Activated T-cell treated with anti-CD3 and anti-CD28 coated beads, Interleukin-2, amount 50 U/mL, for 1 hour (primary cell): Measurements from ENCODE around the gene SUPT3H.
A peak's percentile ranks its signal among the peaks of the same experiment; 100 is the strongest.
"Not testable (repeated sequence)": the region's sequence is repeated elsewhere in the genome, so short reads cannot be mapped to it uniquely, and the experiment has no call there.

Experiments
- DNase-seq: peaks from one replicate; pipeline ENCODE4 v3.0.0-alpha.2; 2020

The SUPT3H gene

DNA sequence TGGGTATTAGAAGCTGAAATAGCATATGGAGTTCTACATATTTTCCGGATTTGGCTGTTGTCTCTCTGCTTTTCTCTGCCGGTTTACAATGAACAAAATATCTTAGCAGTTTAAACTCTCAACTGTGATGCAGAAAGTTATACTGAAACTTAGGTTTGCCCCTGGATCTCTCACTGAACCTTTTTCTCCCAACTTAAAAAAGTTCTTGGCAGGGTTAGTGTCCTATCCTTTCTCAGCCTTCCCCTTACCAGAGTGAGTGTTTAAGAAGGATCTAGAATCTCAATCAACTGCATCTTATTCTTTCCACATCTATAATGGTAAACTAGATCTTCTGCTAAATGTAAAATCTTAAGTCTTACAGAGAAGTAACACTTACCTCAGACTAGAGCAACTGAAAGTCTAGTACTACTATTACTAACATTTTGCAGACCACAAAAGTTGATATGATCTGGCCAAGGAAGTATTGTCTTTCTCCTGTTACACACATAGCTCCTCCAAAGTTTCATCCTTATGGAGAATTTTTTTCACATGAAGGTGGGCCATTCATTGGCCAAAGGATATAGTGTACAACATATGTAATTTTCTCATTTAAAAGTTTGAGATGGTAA, 441.9 kb downstream of the SUPT3H start:
- DNase-seq, result no peak

DNA sequence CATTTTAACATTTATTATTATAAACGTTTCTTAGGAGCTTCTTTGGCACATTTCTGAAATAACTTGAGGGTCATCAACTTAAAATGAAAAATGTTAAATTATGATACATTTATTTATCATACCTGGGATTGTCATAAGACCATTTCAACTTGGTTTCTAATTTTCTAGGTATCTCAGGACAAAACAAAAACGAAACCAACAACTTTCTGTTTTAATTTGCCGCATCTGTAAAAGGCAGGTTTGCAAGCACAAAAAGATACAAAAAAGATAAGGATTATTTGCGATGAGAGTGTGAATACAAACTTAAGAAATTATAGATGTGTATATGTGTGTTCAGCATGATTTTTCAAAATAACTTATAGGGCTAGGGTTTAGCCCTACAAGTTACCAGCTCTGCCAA, 444.6 kb downstream of the SUPT3H start:
- DNase-seq, result no peak

DNA sequence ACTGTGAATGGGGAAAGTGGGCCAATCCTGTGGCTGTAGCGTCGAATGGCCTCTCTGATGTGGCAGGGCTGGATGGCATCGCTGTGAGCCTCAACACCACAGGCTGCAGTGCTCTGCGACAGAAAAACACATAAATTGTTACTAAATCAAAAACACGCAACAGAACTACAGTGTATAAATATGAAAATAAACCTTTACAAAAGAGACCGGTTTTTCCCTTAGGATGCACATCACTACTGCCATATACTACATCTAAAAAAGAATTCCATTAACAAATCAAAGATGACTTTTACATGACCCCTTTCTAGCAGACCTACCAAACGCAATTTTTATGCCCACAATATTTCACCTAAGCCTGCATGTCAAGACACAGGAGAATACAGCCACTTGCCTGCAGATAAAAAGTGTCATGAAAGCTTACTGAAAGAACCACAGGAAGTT, 445.1 kb downstream of the SUPT3H start:
- peak; percentile 49 for DNase-seq

DNA sequence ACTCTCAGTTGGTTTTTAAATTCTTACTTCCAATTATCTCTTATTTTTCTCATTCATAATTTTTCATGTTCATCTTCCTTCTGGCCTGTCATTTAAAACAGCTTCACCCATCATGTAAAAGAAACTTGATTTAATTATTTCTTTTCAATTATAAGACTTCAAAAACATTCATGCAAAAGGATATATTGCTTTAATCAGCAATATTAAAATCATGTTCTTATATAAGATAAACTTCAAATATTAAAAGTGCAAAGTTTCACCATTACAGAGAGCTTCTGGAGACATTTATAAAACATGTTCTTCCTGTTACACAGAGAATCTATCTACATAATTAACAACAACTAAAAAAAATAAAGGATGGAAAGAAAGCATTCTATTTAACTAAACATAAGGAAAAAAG, 446.3 kb downstream of the SUPT3H start:
- DNase-seq, result no peak

DNA sequence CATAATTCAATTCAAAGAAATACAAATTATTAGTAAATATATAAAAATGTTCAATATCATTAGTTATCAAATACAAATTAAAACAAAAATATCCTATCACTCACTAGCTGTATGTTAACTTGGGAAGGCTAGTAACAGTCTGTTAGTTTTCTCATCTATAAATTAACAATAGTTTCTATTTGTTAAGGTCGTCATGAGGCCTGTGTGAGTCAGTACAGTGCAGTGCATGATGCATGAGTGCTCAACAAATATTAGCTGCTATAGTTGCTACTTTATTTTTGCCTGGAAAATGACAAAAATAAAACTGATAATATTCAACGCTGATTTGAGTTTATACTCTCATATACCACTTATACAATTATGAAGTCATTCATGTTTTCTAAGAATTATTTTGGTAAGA, 451.2 kb downstream of the SUPT3H start:
- DNase-seq, result no peak

DNA sequence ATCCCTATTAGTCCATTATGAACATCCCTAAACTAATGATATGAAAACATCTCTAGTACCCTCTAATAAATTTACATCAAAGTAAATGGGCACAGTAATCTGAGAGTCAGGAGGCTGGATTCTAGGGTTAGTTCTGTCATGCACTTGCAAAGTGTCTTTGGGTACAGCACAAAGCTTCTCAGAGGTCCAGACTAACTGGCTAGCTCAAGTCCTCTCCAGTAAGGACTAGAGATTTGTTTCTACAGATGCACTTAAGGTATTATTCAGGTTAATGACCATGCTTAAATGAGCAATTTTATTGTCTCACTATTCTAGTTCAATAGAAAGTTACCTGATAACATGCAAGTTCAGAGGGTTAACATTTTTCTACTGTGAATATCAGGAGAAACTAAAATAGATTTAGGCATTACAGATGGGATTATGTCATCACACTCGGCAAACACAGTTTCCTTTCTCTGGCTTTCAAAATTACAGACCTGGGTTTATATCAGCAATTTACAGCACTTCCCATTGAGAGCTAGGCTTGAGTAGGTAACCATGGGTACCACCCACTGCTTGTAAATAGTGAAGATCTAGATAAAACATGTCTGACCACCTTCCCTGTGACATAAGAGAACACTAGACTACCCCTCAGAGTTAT, 452.5 kb downstream of the SUPT3H start:
- no peak for DNase-seq

DNA sequence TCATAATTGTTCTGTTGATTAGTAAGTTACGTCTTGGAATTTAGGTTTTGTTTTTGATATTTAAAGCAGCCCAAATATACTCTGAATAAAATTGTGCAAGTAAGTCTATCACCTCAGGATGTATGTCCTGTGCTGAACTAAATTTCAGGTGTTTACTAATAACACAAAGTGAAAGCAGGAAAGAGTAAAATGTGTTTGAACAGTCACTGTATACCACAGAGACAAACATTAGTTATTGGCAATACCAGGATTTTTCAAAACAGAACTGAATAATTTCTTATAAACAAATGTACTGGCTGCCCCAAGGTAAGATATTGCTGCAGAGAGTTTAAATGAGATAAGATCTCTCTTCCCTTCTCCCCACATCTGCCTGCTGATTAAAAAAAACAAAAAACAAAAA, 454.3 kb downstream of the SUPT3H start:
- no peak for DNase-seq

DNA sequence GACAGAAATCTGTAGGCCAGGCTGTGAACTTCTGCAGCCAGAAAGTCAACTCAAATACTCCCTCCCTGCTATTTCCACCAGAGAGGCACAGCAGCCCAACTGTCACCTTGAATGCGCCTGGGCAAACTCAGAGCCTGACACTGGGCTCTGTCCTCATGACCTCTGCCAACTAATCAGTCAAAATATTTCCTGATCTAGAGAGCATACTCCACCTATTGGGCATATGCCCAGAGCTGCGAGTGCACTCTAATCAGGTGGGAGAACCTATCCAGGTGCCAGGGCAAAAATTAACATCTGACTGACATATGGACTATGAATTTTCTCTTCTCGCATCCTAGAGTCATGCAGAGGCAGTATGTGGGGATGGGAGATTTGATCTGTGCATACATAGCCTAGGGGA, 455.9 kb downstream of the SUPT3H start:
- no peak for DNase-seq

DNA sequence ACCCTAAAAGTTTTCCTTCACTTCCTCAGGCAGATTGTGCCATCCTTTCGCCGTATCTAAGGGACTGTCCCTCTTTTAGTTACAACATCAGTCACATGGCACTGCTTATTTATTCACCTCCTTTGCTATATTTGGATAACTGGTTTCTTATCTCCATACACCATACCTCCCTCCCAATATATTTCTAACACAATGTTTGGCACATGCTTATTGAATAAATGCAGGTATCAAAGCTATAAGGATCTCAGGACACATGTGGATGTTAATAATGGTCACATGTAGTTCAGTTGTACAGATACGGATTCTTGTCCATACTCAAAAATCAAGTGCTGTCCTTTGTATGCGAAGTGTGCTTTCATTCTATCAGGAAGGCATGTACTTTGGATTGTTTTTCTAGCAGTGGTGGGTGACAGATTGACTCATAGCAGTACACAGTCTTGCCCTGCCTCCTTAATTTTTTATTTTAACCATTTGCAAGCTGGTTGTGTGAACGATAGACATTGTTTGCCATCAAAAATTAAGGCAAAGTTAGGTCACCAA, 456.7 kb downstream of the SUPT3H start:
- no peak for DNase-seq

DNA sequence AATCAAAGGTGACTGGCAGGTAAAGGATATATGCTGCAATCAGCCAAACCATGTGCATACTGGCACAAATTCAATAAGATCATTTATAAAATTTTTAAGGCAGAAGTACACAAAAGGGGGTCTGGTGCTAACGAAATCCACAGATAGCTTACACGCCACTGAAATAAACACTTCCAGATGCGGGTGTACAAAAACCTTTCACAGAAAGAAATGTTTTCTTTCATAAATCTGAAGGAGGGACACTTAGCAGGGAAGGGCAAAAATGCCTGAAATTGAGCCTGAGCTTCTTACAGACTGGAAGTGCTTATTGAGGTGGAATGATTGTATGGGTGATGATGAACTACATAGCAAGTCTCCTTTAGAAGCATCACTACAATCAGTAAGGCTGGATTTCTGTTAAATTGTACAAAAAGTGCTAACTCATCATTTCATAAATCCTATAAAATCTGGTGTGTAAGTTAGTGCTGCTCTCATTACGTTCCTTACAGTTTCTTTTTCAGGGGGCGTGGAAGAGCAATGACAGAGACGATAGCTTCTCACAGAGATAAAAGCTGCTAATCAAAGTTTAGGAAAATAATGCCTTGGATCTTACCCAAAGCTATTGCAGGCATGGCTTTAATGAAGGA, 458.9 kb downstream of the SUPT3H start:
- no peak for DNase-seq

DNA sequence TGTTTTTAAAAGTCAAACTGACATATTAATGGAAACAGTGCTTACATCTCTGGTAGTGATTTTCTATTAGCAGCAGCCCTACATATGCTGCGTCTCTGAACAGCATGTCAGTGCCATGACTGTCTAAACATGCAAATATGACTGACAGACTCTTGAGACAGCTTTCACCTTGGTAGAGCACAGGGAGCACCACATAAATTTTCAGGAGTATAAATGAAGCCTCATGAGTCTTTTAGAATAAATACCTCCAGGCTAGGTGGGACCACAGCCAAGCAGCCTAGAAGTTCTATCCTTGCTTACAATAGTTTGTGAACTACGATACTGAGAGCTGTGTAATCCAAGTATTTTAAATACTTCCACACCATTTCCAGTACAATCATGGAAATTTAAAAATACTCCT, 460.3 kb downstream of the SUPT3H start:
- DNase-seq, result no peak

DNA sequence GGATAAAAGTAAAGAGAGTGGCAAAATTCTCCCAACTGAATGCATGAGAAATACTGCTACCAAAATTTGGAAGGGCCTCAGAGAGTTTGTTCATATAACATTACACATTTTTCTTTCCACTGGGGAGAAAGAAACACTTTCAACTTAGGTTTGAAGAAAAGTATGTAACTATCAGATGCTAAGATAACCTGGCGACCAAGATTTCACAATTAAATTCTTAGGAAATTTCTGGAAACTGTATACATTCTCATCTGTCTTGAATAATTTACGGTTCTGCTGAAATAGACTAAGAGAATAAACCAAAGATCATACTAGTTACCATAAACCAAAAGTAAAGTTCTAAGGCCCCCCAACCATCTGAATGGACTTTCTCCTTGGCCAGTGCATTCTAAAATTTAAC, 462.6 kb downstream of the SUPT3H start:
- no peak for DNase-seq

DNA sequence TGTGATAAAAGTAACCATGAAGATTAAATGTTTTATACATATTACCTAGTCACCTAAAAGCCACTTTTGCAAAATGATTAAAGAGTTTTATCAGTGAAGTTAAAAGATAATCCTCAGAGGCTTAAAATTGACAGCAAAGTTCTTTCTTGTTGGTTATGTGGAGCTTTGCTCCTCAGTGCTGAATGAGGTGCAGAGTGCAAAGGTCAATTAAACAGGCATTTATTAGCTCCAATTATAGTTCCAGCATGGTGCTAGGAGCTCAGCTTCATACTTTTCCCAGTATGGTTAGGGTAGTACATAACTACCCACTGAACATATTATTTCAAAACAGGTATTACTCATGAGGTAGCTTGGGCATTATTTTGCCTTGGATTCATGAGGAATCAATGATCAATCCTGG, 463.6 kb downstream of the SUPT3H start:
- no peak for DNase-seq

DNA sequence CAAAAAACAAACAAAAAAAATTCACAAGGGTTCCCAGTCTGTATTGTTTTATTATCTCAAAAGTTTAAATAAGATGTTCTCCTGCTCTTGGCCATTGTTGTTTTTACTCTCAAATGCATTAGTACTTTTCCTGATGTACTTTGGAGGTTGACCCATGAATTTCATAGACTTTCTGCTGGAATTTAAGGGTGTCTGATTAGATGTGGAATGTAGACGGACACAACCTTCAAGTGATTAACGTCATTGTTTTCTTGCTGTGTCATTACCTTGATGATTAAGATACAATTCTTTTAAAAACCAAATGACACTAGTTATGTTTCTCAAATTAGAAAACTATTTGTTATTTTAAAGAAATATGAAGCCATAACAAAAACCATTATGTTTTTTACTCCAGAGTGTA, 471.0 kb downstream of the SUPT3H start:
- DNase-seq, result no peak

DNA sequence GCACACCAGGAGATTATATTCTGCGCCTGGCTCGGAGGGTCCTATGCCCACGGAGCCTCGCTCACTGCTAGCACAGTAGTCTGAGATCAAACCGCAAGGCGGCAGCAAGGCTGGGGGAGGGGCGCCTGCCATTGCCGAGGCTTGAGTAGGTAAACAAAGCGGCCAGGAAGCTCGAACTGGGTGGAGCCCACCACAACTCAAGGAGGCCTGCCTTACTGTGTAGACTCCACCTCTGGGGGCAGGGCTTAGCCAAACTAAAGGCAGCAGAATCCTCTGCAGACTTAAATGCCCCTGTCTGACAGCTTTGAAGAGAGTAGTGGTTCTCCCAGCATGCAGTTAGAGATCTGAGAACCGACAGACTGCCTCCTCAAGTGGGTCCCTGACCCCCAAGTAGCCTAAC, 477.4 kb downstream of the SUPT3H start:
- DNase-seq, result not testable (repeated sequence)

DNA sequence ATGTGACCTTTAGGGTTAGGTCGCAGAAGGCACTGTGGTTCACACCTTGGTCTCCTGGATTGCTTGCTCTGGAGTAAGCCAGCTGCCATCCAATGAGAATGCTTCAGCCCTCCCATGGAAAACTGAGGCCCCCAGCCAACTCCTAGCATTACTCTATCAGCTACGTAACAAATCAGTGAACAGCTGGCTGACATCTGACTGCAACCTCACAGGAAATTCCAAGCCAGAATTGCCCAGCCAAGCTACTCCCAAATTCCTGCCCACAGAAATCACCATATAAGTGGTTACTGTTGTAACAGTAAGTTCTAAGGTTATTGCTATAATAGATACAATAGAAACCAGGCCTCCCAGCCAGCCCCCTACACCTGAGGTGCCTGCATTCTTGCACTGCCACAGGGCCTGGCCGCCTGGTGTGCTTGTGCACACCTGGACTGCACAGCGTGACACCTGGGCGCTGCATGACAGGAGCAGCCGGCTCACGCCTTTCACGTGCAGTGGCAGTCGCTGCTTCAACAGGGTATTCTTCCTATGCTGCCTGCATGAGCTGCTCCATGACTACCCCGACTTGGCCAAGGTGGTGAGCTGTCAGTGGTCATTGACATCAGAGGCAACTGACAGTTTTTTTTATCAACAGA, 479.3 kb downstream of the SUPT3H start:
- no peak for DNase-seq

DNA sequence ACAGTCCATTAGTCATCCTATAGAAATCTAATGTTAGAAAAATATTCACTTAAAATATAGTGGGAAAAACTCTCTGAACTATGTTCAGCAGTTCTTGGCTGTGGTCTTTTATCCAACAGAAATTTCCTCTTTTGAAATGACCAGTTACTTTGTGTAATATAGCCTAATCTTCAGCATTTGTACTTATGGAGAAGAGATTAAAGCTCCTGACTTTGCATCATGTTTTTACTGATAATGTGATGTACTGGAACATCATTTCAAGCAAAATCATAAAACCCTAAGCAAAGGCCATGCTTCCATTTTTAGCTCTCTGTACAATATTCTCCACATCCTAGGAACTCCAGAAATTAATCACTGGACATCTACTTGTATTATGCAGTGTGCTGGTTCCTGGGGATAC, 480.4 kb downstream of the SUPT3H start:
- no peak for DNase-seq

DNA sequence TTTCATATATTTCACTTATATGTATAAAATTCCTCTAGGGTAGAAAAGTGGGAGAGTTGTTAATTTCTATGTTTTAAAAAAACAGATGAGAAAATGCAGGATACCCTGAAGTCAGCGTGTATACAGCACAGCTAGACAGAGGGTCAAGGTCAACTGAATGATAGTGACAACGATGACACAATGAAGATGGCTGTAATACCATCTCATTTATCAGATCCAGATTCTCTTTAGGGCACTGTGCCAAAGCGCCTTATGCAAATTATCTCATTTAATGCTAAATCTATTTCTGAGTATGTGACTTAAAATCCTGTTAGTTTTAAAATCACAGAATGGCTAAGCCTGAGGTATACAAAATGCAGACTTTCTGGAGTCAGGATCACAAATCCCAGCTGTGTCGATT, 481.0 kb downstream of the SUPT3H start:
- DNase-seq, result no peak

DNA sequence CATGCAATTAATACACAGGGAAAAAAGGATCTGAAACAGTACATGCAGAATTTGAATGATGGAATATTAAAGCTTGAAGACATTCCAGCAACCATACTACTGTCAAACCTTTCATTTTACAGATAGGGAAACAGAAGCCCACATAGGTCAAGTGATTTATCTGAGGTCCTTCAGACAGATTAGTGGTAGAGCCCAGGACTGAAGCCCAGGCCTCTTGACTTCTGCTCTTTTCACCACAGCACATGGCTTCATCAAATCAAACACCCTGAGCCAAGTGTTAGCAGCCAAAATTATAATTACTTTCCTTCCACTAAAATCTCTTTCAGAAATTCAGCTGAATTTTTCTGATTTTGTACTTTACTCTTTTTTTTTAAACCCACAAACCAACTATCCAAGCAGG, 485.2 kb downstream of the SUPT3H start:
- no peak for DNase-seq

DNA sequence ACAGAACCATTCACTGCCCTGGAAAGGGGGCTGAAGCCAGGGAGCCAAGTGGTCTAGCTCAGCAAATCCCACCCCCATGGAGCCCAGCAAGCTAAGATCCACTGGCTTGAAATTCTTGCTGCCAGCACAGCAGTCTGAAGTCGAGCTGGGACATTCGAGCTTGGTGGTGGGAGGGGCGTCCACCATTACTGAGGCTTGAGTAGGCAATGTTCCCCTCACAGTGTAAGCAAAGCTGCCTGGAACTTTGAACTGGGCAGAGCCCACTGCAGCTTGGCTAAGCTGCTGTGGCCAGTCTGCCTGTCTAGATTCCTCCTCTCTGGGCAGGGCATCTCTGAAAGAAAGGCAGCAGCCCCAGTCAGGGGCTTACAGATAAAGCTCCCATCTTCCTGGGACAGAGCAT, 498.7 kb downstream of the SUPT3H start:
- not testable (repeated sequence) for DNase-seq

DNA sequence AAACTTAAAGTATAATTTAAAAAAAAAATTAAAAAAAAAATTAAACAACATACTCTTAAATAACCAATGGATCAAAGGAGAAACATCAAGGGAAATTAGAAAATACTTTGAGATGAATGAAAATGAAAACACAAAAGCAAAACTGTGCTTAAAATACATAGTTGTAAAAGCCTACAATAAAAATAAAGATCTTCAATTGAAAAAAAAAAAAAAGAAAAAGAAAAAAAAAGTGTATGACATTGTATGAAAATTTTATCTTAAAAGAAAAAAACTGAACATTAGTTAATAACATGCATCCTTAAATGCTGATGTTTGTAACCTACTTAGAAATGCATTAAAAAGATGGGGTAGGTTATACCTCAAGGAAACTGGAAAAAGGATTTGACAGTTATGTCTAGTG, 501.1 kb downstream of the SUPT3H start:
- not testable (repeated sequence) for DNase-seq

DNA sequence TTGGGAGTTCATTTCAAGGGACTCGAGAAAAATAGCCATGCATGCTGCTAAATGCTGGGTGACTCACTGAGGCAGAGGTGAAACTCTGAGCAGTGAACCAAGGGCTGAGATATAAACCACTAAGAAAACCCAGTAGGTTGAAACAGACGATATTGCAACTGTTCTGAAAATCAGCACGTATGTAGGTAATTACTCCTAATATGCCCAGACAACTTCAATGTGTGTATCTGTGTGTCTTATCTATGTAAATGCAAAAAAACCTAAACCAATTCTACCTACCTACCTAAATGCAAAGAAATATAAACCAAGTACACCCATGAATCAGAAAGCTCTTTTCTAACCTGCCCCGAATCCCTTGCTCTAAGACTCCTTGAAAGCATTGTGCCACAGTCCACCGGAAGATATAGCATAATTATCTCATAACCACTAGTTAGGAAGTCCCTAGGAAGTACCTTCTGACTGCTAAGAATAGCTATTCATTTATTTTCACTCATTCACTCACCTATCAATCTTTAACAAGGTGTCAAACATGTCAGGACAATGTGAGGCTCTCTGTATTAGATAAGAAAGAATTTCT, 508.3 kb downstream of the SUPT3H start:
- DNase-seq, result no peak

DNA sequence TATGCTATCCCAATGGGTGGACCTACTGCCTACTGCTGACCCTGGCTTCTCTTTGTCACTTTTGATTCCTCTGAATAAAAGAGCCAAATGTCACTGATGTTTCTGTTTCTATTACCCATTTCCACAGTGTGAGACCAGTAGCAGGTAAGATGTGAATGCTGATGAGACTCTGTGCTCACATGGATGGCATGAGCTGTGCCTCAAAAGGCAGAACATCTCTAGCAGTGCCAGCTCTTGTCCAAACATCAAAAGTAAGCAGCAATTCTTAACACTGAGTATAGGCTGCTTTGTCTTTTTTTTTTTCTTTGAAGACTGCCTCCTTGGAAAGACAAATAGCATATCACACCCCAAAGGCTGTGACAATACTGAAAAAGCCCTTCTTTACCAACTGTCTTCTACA, 508.8 kb downstream of the SUPT3H start:
- no peak for DNase-seq

DNA sequence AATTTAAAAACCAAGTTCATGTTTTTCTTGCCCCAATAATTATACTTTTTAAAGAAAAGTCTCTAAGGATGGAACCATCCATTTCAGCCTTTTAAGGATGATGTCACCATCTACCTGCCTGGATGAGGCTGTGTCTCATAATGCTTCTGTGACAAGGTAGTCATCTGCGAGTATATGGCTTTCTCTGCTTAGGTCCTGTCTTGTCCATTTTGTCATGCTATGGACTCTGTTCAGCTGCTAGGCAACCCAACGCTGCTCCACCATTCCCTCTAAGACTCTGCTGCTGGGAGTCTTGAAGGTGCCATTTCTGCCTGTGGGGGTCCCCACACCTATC, 509.4 kb downstream of the SUPT3H start:
- no peak for DNase-seq
